SW480 (cell line): ENCODE measurements around the gene SLC1A5.

ENCODE experiments used
- DNase-seq: peaks from one replicate; pipeline ENCODE4 v3.0.0-alpha.2; 2016; ENCODE audit warnings: low spot score

SLC1A5 gene

DNA sequence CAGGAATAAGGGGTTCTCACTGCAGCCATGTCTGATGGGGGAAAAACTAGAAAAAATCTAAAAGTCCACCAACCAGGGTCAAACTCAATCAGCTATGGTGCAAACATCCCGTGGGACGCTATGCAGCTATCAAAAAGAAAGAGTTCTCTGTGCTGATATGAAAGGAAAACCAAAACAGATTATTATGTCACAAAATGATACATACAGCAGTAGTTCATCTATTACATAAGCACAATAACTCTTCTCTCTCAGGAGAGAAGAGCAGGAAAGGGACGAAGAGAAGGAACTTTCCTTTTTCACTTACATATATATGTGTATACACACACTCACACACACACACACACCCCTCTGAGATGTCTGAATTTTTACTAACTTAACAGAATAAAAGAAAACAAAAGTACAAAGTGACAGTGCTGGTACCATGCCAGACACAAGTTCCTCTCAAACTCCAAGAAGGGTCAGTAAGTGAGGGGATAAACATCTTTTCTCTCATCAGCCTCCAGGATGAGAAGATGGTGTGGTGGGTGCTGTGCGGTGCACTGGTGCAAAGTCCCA is 45.4 kb downstream of the SLC1A5 start:
- DNase-seq: no peak

- no peak for DNase-seq
Observed at GRCh38 chr19:46741447-46741846, 46.9 kb downstream of the SLC1A5 start.

DNA sequence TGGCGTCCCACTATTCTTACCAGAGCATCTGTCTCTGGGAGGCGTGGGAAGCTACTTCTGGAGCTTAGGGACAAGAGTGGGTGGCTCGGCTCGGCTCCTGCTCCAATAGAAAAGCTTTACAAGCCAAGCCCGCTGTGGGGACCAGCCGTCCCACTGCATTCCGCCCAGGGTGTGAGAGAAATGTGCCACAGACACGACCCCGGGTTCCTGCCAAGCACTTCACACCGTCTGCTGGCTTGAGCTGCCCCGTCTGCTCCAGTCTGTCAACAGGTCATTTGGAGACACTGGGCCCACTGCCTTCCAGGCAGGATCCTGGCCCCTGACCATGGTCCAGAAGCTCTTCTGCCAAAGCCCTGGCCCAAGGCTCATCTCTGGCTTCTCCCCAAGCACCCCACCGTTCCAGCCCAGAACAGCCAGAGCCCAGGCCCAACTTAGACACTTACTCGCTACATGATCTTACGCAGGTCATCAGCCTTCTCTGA is 49.1 kb downstream of the SLC1A5 start:
- no peak for DNase-seq

- no peak for DNase-seq
Observed at GRCh38 chr19:46737761-46738171, 50.6 kb downstream of the SLC1A5 start.

GRCh38 chr19:46737298-46737654 is 51.1 kb downstream of the SLC1A5 start:
- DNase-seq: no peak

DNA sequence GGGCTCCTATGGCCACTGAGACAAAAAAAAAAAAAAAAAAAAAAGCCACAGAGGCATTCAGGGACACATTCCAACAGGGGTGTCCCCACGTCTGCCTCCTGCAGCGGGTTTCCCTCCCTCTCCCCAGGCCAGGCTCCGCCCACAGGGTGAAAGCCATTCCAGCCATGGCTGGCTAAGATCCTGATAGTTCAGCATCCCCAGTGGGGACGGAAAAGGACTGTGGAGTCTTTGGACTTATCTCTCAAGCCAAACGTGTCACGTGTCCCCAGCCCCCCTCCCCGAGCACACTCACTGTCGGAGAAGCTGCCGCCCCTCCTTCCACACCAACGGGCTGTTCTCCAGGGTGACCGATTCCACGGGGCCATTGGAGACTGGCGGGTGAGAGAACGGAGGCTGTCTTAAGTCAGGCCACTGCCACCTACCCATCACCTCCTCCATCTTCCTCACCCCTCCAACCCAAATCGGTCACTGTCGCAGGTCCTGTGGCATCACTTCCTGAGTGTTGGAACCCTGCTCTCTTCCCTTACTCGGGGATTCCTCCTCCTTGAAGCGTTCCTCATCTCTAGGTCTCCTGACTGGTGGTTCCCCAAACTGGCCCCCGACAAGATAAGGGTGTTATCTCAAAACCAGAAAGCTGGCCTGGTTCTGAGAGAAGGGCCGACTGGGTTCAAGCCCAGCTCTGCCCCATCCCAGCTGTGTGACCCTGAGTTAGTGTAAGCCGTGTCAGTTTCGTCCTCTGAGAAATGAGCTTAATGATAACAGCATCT is 51.7 kb downstream of the SLC1A5 start:
- DNase-seq: peak; percentile 72

- no peak for DNase-seq
Observed at GRCh38 chr19:46733690-46734292, 54.6 kb downstream of the SLC1A5 start.

DNA sequence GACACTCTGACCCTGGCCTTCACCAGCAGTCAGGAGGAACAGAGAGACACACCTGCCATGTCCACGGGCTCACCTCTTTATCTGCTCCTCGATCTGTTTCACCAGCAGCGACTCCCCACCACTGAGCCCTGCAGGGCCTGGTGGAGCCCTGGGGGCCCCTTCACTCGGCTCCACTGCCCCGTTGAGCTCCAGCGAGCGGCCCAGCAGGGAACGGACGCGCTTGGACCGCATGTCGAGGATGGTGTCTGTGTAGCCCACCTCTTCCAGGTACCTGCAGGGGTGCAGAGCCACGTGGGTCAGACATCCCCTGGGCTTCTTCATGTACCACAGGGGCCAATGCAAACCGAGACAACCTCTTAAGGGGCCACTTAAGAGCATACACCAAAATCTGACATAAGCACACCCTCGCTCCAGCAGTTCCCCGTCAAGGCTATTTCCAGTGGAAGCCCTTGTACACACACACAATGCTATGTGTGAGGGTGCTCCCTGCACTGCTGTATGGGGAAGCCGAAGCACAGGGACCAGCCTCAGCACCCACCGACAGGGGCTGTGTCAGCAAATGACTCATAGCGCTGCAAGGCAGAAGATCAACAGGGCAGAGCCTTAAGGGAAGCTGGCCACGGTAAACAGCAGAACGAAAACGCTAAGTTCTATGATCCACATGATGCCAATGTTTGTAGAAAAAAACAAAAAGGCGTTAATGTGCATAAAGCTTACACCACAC is 55.3 kb downstream of the SLC1A5 start:
- DNase-seq: no peak

DNA sequence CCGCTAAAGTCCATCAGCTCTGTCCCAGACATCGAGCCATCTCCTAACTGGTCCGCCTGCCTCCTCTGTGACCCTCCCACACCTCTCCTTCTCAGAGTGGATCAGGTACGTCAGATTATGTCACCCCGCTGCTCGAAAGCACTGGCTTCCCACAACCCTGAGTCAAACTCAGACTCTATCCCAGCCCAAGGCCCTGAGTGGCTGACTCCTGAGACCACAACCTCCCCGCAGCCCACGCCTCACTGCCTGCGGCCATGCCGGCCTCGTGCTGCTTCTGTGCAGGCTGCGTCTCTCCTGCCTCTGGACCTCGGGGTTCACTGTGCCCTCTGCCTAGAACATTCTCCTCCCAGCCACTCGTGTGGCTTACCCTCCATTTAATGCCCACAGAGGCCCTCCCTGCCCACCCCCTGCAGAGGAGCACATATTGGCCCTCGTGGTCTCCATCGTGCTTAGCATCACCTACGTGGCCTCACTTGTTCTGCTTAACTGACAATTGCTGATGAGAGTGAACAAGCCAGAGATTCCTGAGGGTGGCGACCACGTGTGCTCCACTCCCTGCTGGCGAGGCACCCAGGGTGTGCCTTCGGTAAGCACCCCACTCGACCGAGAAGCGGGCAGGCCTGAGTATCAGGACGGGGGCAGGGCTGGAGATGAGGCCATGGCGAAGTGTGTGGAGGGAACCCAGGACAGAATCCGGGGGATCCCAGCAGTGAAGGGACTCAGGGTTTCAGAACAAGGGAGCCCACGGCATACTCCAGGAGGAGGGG is 56.0 kb downstream of the SLC1A5 start:
- no peak for DNase-seq

- no peak for DNase-seq
Observed at GRCh38 chr19:46731584-46731983, 56.8 kb downstream of the SLC1A5 start.

GRCh38 chr19:46731007-46731501 is 57.3 kb downstream of the SLC1A5 start:
- DNase-seq: peak; percentile 54

DNA sequence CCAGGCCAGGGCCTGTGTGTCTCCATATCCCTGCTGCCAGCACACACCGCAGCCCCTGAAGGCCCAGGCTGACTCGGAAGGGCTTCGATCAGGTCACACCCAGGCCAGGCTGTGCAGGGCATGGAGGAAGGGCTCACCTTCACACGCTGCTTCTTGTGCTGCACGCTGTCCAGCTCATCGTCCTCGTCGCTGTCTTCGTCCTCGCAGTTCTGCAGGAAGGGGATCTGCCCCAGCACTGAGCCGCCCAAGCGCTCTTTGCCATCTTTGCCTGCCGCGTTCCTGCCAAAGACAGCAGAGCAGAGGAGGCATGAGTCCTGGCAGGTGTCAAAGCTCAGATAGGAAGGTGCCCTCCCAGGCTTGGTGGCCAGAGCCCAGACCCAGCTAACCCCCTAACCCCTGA is 57.8 kb downstream of the SLC1A5 start:
- DNase-seq: no peak

DNA sequence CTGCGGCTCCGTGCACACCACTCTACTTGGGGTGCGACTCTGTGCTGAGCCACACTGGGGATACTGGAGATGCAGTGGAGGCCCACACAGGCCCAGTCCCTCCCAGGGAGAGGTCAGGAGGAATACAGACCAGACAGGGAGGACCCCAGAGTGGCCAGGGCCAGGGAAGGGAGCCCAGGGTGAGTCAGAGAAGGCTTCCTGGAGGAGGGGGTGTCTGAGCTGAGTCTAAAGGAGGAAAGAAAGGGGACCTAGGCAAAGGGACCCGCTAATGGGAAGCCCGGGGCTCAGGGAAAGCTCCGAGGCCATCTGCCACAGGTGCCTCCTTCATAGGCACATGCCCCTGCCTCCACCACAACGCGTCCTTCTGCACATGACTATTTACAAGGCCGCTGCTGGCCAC is 58.2 kb downstream of the SLC1A5 start:
- no peak for DNase-seq

DNA sequence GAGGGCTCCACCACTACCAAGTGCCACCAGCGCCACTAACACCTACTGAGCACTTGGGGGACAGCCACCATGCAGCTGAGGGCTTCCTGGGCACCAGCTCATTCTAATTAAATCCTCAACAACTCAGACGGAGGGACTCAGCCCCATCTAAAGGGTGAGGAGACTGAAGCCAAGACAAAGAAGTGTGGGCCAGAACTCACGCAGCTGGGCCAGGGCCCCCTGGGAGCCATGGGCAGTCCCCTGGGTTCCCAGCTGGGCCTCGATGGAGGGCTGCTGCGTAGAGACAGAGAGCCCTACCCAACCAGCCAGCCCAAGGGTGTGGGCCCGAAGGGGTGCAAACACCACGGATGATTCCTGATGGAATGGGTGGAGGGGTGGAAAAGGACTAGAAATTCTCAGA is 58.7 kb downstream of the SLC1A5 start:
- DNase-seq: no peak

DNA sequence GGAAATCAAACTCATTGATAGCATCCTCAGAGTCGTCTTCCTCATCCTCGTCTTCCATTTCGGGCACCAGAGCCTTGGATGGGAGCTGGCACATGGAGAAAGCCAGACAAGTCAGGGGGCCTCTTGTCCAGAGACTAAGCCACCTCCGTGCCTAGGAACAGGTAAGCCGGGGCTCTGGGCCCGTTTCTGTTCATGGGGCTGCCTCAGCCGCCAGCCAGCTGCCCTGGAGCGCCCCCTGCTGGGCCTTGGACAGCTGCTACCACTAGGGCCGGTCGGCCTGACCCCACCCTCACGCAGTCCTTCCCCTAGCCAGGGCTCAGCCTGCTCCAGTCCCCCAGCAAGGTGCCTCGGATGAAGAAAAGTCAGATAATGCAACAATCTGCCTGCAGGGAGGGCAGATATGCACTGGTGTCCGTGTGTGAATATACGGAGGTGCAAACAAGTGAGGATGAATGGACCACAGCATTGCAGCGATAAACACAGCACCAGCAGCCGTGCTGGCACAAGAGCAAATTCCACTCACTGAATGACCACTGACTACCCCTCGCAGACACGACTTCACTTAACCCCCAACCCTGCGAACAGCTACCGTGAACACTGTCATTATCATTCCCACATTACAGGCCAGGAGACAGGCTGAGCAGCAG is 59.6 kb downstream of the SLC1A5 start:
- peak; percentile 49 for DNase-seq

DNA sequence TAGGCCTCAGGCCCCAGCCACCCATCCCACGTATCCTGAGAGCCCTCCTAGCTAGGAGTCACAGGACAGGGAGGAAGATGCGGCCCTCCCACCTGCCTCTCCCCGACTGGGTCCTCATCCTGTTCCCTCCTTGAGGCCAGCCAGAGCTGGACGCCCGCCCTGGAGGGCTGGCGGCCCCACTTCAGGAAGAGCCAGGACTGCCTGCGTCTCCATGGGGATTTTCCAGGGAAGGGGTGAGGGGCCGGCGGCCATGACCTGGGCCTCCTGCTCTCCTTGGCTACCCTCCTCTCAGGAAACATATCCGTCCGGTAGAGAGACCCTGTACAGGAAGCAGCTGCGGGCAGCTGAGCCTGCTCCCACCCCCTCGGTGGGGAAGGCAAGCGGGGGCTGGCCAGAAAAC is 60.2 kb downstream of the SLC1A5 start:
- no peak for DNase-seq

DNA sequence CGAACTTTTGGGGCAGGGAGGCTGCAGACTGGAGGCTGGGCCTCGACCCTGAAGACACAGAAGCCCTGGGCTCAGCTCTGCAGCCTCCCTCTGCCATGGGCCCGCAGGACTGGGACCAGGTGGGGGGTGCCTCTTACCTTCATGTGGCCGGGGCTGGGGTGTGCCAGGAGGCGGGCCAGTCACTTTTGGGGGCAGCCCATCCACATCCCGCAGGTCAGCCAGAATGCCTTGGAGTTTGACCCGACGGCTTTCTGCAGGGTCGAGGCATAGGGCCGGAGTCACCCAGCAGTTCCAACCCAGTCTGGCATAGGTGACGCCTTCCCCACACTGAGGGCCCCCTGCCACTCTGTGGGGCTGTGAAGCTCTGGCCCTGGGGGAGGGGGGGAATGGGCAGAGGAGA is 60.6 kb downstream of the SLC1A5 start:
- DNase-seq: no peak

- no peak for DNase-seq
Observed at GRCh38 chr19:46726971-46727501, 61.4 kb downstream of the SLC1A5 start.

GRCh38 chr19:46726551-46726950 is 61.8 kb downstream of the SLC1A5 start:
- no peak for DNase-seq

DNA sequence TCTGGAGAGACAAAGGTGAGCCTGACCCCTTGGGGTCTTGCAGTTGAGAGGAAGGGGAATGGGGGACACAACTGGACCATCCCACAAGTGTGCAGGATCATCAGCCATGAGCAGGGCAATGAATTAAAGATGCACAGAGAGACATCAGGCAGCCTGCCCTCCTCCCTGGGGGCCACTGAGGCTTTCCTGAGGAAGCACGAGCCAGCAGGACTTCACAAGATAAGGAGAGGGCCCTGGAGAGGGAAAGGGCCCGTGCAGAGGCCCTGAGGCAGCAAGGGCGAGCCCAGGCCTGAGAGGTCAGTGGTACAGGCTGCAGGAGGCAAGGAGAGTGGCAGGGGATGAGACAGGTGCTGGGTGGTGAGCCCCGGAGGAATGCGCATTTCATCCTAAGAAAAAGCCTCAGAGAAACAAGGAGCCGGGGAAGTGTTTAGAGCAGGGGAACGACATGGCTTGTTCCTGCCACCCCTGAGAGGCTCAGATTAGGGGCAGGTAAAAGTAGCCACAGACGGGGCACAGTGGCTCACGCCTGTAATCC is 62.5 kb downstream of the SLC1A5 start:
- no peak for DNase-seq
